Tibial nerve (tissue), 3 donors: Measurements from ENCODE around the gene SLC9A9.

Experiments
- POLR2A ChIP-seq, 2 donors: fragments of 450-650 bp; IDR thresholded peaks; one replicate each; pipeline ENCODE4 v1.6.1; 2017; ENCODE audit warnings: antibody characterized with exemption in 2 of 2, mild to moderate bottlenecking in 2 of 2, moderate library complexity in 2 of 2
- TF ChIP-seq, protein P1 (sequence below), 5 experiments: fragments of 200-600 bp in 3 of 5; fragments of 450-650 bp in 2 of 5; sonication (generic) in 3 of 5; IDR thresholded peaks; one replicate each; pipeline ENCODE4 v1.5.1; 2016 to 2019; ENCODE audit warnings: antibody characterized with exemption in 5 of 5, mild to moderate bottlenecking in 3 of 5, moderate library complexity in 2 of 5

DNA sequence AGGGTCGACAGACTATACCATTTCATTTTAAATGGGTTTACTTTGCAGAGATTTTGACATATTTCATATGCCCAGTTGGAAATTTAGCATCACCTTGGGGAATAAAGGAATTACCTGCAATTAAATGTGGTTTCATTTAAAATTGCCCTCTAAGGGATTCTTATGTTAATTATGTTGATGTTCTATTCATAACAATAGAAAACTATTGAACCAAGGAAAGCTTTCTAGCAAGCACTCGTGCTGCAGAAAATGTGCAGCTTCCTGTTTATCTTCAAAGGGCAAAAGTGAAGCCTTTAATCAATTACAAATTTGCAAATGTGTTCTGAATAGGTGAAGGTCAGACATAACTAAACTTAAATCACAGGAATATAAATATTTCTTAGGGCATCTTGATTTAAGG, 376.6 kb downstream of the SLC9A9 start:
- TF ChIP-seq, protein P1, sequence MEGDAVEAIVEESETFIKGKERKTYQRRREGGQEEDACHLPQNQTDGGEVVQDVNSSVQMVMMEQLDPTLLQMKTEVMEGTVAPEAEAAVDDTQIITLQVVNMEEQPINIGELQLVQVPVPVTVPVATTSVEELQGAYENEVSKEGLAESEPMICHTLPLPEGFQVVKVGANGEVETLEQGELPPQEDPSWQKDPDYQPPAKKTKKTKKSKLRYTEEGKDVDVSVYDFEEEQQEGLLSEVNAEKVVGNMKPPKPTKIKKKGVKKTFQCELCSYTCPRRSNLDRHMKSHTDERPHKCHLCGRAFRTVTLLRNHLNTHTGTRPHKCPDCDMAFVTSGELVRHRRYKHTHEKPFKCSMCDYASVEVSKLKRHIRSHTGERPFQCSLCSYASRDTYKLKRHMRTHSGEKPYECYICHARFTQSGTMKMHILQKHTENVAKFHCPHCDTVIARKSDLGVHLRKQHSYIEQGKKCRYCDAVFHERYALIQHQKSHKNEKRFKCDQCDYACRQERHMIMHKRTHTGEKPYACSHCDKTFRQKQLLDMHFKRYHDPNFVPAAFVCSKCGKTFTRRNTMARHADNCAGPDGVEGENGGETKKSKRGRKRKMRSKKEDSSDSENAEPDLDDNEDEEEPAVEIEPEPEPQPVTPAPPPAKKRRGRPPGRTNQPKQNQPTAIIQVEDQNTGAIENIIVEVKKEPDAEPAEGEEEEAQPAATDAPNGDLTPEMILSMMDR (IDR thresholded peaks at IDR 0.05) = no peak
- TF ChIP-seq POLR2A (IDR thresholded peaks at IDR 0.05) = no peak
